Measurements from ENCODE around the gene SCFD2.

DNA sequence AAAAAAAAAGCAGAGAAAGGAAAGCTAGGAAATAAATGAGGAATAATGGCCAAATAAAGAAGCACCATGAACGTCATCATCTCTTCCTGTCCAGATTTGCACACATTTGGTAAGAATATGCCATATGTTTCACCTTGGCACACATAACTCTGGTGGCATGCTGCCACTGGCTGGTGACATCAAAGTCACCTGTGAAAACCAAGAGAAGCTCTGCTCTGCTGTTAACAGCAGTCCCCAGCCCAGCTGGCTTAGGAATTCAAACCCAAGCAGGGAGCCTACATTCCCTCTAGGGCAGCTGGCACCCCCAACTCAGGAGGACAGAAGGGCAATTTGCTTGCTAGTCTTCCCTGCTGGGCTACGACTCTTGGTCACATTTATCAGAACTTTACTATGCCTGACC, 426.1 kb downstream of the SCFD2 start:
- TF ChIP-seq, protein P1, sequence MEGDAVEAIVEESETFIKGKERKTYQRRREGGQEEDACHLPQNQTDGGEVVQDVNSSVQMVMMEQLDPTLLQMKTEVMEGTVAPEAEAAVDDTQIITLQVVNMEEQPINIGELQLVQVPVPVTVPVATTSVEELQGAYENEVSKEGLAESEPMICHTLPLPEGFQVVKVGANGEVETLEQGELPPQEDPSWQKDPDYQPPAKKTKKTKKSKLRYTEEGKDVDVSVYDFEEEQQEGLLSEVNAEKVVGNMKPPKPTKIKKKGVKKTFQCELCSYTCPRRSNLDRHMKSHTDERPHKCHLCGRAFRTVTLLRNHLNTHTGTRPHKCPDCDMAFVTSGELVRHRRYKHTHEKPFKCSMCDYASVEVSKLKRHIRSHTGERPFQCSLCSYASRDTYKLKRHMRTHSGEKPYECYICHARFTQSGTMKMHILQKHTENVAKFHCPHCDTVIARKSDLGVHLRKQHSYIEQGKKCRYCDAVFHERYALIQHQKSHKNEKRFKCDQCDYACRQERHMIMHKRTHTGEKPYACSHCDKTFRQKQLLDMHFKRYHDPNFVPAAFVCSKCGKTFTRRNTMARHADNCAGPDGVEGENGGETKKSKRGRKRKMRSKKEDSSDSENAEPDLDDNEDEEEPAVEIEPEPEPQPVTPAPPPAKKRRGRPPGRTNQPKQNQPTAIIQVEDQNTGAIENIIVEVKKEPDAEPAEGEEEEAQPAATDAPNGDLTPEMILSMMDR (IDR thresholded peaks at IDR 0.05; ENCODE audit: low read depth, low read length): no peak
- no peak for TF ChIP-seq EZH2phosphoT487 (IDR thresholded peaks at IDR 0.05; ENCODE audit: low read depth)
